Sigmoid colon (tissue), 7 donors: ENCODE results near the gene EMC8. TPM values are rescaled to one million over a fixed set of nuclear protein-coding genes. Genes with fewer than 3 reads are reported as not detected.

ENCODE experiments used
- DNase-seq: peaks from one replicate; pipeline ENCODE4 v3.0.0-alpha.2; 2019
- H3K27ac ChIP-seq, 4 donors: fragments of 200-600 bp; sonication (generic); one replicate each; pipeline ENCODE4 v1.5.1; 2016 to 2019; ENCODE audit warnings: mild to moderate bottlenecking in 1 of 4
- H3K27me3 ChIP-seq, 3 donors: fragments of 200-600 bp; sonication (generic); one replicate each; pipeline ENCODE4 v1.5.1; 2019; ENCODE audit warnings: mild to moderate bottlenecking in 1 of 3
- H3K36me3 ChIP-seq, 4 donors: fragments of 200-600 bp; sonication (generic); one replicate each; pipeline ENCODE4 v1.5.1; 2016 to 2019
- H3K4me1 ChIP-seq, 4 donors: fragments of 200-600 bp; sonication (generic); one replicate each; pipeline ENCODE4 v1.5.1; 2017 to 2019
- H3K4me3 ChIP-seq, 4 donors: fragments of 200-600 bp; sonication (generic); one replicate each; pipeline ENCODE4 v1.5.1; 2017 to 2019; ENCODE audit warnings: mild to moderate bottlenecking in 2 of 4, moderate library complexity in 1 of 4
- H3K9me3 ChIP-seq, 4 donors: fragments of 200-600 bp in 3 of 4; sonication (generic) in 3 of 4; one replicate each; pipeline versions ENCODE4 v1.5.1 to v1.6.1; 2013 to 2019
- EP300 ChIP-seq, 4 donors: sonication (generic); formaldehyde crosslinking; IDR thresholded peaks; one replicate each; pipeline ENCODE4 v1.6.1; 2017; ENCODE audit warnings: antibody characterized with exemption in 4 of 4
- POLR2A ChIP-seq, 2 donors: fragments of 450-650 bp; IDR thresholded peaks; one replicate each; pipeline ENCODE4 v1.6.1; 2016; ENCODE audit warnings: antibody characterized with exemption in 2 of 2, mild to moderate bottlenecking in 2 of 2, moderate library complexity in 2 of 2
- POLR2AphosphoS5 ChIP-seq, 4 donors: sonication (generic); formaldehyde crosslinking; IDR thresholded peaks; one replicate each; pipeline ENCODE4 v1.6.1; 2017; ENCODE audit warnings: antibody characterized with exemption in 4 of 4
- WGBS, 2 donors: extraction: QIAGEN DNeasy Blood & Tissue Kit; methylation state at CpG; one replicate each; pipeline ENCODE4 v1.1.7; 2013; 5-methylcytosine and 5-hydroxymethylcytosine counted together
- intact Hi-C: fragments of 100-400 bp; cut with DNase I; formaldehyde crosslinking; loops from one replicate; pipeline ENCODE4 v1.15.1; 2023
- polyA plus RNA-seq, 3 donors: library from polyadenylated mRNA; stranded (reverse); fragments of 200-250 nt; gene quantifications; one replicate each; pipeline ENCODE4 v1.2.3, GENCODE V29; 2013
- total RNA-seq, 4 donors: library from RNA; depleted of rRNA; stranded (reverse); fragments of >200 nt; gene quantifications; one replicate each; pipeline ENCODE4 v1.1.0, GENCODE V29; 2016
- TF ChIP-seq, protein P1 (sequence below), 4 experiments: fragments of 450-650 bp in 3 of 4; fragments of 200-600 bp in 1 of 4; IDR thresholded peaks; one replicate each; pipeline ENCODE4 v1.5.1; 2016 to 2019; ENCODE audit warnings: antibody characterized with exemption in 4 of 4, mild to moderate bottlenecking in 3 of 4, moderate library complexity in 2 of 4
- donor health status: healthy with polysubstance abuse.
- donor health status: Bipolar disorder and iron deficiency.
- donor health status: healthy.

EMC8 gene
- total and polyA plus RNA-seq, 7 donors = 13.8 to 38.8 (median 23.7) TPM

DNA sequence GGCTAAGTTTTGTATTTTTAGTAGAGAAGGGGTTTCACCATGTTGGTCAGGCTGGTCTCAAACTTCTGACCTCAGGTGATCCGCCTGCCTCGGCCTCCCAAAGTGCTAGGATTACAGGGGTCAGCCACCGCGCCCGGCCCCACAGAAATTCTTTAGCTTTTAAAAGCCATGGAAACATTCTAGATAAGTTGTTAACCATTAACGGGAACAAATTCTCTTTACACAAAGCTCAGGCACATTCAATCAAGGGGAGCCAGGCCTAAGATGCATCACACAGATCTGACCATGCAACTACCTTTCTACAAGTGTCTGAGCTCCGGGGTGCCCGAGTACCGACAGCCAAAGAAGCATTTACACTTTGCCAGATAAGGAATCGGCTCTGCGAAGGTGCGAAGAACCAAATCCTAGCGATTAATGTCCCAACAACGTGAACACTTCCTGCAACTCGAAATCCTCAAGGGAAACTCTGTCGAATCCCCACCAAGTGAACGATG, 1.0 kb downstream of the EMC8 start:
- intact Hi-C loops = loop anchor here (5.0 kb wide), 1 partner anchor 46 kb away; the partner anchor contains the start of gene C16orf74

DNA sequence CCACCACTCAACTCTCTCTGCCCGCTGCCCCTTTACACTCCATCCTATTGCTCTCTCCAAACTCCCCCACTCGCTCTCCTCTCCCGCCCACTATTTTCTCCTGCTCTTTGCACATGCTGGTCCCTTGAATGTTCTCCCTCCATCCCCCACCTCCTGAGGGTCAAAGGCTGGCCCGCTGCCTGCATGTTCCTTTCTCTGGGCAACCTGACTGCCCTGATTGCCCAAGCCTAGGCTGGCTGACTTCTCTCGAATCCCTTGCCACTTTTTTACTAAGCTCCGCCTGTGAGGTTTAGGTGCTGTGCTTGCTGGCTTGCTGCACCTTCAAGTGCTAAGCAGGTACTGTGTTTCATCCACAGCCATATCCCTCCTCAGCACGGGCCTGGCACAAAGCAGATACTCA, 2.7 kb downstream of the EMC8 start:
- H3K4me1 ChIP-seq = peaks cover 0 to 37% (median 26%) of the 10 kb centered on the region in 4 donors
- intact Hi-C loops = loop anchor here (5.0 kb wide), 1 partner anchor 44 kb away; the partner anchor contains the start of gene C16orf74
- no peak overlapping the region for H3K27ac ChIP-seq
- no peaks in the 10 kb centered on the region for H3K9me3 ChIP-seq
- no peaks in the 10 kb centered on the region for H3K27me3 ChIP-seq
- DNase-seq = no peak
- no peak overlapping the region for H3K4me3 ChIP-seq
- peaks cover 0 to 55% (median 11%) of the 10 kb centered on the region in 4 donors for H3K36me3 ChIP-seq
- TF ChIP-seq EP300 (IDR thresholded peaks at IDR 0.05) = no peak
- TF ChIP-seq, protein P1, sequence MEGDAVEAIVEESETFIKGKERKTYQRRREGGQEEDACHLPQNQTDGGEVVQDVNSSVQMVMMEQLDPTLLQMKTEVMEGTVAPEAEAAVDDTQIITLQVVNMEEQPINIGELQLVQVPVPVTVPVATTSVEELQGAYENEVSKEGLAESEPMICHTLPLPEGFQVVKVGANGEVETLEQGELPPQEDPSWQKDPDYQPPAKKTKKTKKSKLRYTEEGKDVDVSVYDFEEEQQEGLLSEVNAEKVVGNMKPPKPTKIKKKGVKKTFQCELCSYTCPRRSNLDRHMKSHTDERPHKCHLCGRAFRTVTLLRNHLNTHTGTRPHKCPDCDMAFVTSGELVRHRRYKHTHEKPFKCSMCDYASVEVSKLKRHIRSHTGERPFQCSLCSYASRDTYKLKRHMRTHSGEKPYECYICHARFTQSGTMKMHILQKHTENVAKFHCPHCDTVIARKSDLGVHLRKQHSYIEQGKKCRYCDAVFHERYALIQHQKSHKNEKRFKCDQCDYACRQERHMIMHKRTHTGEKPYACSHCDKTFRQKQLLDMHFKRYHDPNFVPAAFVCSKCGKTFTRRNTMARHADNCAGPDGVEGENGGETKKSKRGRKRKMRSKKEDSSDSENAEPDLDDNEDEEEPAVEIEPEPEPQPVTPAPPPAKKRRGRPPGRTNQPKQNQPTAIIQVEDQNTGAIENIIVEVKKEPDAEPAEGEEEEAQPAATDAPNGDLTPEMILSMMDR (IDR thresholded peaks at IDR 0.05) = no peak
- no peak for TF ChIP-seq POLR2A (IDR thresholded peaks at IDR 0.05)
- TF ChIP-seq POLR2AphosphoS5 (IDR thresholded peaks at IDR 0.05) = no peak
- 94 to 95% methylated on average over 7 of the region's 7 CpGs for WGBS, 2 donors

More for the DNA sequence above, 1.0 kb downstream of the EMC8 start:
- peak overlapping the region in 2 of 4 donors; percentile 88 to 99 for H3K27ac ChIP-seq
- DNase-seq = no peak
- H3K4me1 ChIP-seq = peaks cover 0 to 39% (median 29%) of the 10 kb centered on the region in 4 donors
- TF ChIP-seq, protein P1 (IDR thresholded peaks at IDR 0.05) = no peak
- TF ChIP-seq EP300 (IDR thresholded peaks at IDR 0.05) (no peak), POLR2A (IDR thresholded peaks at IDR 0.05) (no peak), POLR2AphosphoS5 (IDR thresholded peaks at IDR 0.05) (no peak)
- peak overlapping the region; percentile 76 to 100 (median 97) for H3K4me3 ChIP-seq
- 7 to 23% methylated on average over 17 of the region's 17 CpGs for WGBS, 2 donors
- H3K36me3 ChIP-seq = peaks cover 8 to 58% (median 21%) of the 10 kb centered on the region in 4 donors
- no peaks in the 10 kb centered on the region for H3K9me3 ChIP-seq
- no peaks in the 10 kb centered on the region for H3K27me3 ChIP-seq

DNA sequence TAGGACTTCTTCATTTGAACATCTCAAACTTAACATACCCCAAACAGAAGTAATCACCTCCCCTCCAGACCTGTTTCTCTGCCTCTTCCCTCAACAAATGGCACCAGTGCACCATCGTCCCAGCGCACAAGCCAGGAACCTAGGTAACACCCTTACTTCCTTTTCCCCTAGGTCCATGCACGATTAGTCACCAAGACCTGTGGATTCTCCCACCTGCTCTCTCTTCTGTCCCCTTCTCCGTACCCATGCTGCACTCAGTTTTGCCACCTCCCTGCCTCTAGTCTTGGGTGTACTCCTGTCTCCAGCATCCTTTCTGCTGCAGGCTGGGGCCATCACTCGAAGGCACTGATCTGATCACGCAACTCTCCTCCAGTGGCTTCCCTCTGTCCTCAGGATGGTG, 3.2 kb downstream of the EMC8 start:
- WGBS, 2 donors = 92 to 95% methylated on average over 6 of the region's 6 CpGs
- H3K27ac ChIP-seq = no peak overlapping the region
- intact Hi-C loops = loop anchor here (5.0 kb wide), 1 partner anchor 44 kb away; the partner anchor contains the start of gene C16orf74
- no peak for TF ChIP-seq POLR2A (IDR thresholded peaks at IDR 0.05)
- TF ChIP-seq POLR2AphosphoS5 (IDR thresholded peaks at IDR 0.05) = no peak
- TF ChIP-seq, protein P1 (IDR thresholded peaks at IDR 0.05) = no peak
- TF ChIP-seq EP300 (IDR thresholded peaks at IDR 0.05) = no peak
- no peak overlapping the region for H3K4me3 ChIP-seq
- H3K27me3 ChIP-seq = no peaks in the 10 kb centered on the region
- H3K4me1 ChIP-seq = peaks cover 0 to 33% (median 22%) of the 10 kb centered on the region in 4 donors
- no peaks in the 10 kb centered on the region for H3K9me3 ChIP-seq
- no peak for DNase-seq
- peaks cover 0 to 51% (median 10%) of the 10 kb centered on the region in 4 donors for H3K36me3 ChIP-seq

DNA sequence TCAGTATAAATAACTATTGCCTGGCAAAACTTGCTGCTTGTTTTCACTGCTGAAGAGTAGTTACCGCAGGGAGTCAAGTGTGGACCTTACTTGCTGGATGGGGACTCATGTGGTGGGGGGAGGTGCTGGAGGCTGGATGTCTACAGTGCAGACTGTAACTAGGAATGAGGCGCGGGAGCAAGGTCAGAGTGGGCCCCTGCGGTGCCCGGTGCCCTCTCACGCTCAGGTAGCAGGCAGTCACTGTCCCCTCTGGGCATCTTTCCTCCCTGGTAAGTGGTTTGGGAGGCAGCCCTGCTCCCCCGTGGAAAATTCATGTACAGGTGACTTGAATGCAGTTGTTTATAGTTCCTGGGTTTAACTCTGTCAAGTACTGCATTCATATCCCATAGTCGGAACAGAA, 4.6 kb downstream of the EMC8 start:
- peaks cover 0 to 50% (median 10%) of the 10 kb centered on the region in 4 donors for H3K36me3 ChIP-seq

More for the DNA sequence above, 4.6 kb downstream of the EMC8 start:
- peaks cover 0 to 21% (median 13%) of the 10 kb centered on the region in 4 donors for H3K4me1 ChIP-seq
- H3K4me3 ChIP-seq = no peak overlapping the region
- H3K27ac ChIP-seq = no peak overlapping the region
- H3K9me3 ChIP-seq = no peaks in the 10 kb centered on the region
- H3K27me3 ChIP-seq = no peaks in the 10 kb centered on the region
- intact Hi-C loops = loop anchor here (5.0 kb wide), 1 partner anchor 42 kb away; the partner anchor contains the start of gene C16orf74
- TF ChIP-seq, protein P1 (IDR thresholded peaks at IDR 0.05) = no peak
- TF ChIP-seq POLR2AphosphoS5 (IDR thresholded peaks at IDR 0.05) = no peak
- no peak for TF ChIP-seq EP300 (IDR thresholded peaks at IDR 0.05)
- TF ChIP-seq POLR2A (IDR thresholded peaks at IDR 0.05) = no peak
- WGBS, 2 donors = 88 to 91% methylated on average over 8 of the region's 8 CpGs
- DNase-seq = no peak
